ENCODE measurements around the gene CACNA1D.

Gene CACNA1D

DNA sequence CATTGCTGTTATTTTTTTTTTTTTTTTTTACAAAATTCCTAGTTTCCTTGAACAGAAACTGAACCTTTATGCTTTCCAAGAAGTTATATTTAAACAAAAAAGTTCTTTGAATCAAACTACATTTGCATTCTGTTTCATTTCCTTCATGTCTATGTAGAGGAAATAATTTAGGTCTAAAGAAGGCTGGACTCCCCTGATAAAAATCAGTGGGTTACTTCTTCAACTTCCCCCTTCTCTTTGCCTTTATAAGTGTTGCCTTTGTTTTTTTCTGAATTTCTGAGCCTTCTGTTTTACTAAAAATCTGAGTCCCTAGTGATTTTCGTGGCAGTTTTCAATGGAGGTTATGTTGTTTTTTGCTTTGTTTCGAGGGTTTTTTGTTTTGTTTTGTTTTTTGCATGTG is 199.0 kb downstream of the CACNA1D start:
- Histone ChIP-seq H2BK5ac (ENCODE audit: low read depth, low read length, poor library complexity, severe bottlenecking) (no peak overlapping the region), H3K9me3 (ENCODE audit: control insufficient read depth, low read length) (no peaks in the 10 kb centered on the region), H2BK15ac (ENCODE audit: low read depth, poor library complexity, severe bottlenecking) (no peak overlapping the region), H3K36me3 (ENCODE audit: control insufficient read depth in 1 of 2, insufficient read depth in 2 of 2, low read depth in 1 of 2, low read length in 2 of 2) (no peaks in the 10 kb centered on the region), H3K9ac (ENCODE audit: low read length) (no peak overlapping the region), H4K91ac (ENCODE audit: low read length) (no peak overlapping the region), H2BK12ac (ENCODE audit: low read length in 2 of 2) (no peak overlapping the region), H3K23ac (ENCODE audit: low read length in 2 of 2) (no peak overlapping the region), H2BK120ac (ENCODE audit: low read depth, low read length) (no peak overlapping the region), H3K4me1 (ENCODE audit: control insufficient read depth, insufficient read depth, low read depth, low read length) (no peaks in the 10 kb centered on the region), H3K4me3 (ENCODE audit: insufficient read depth in 1 of 2, low read depth in 1 of 2, low read length in 2 of 2) (no peak overlapping the region), H3K27ac (ENCODE audit: low read length, poor library complexity, severe bottlenecking) (no peak overlapping the region), H3K27me3 (ENCODE audit: control insufficient read depth in 1 of 2, insufficient read depth in 1 of 2, low read length in 2 of 2) (peaks cover 14 to 31% of the 10 kb centered on the region in 2 experiments), H2AFZ (ENCODE audit: low read depth, low read length) (no peak overlapping the region), H4K8ac (ENCODE audit: low read length) (no peak overlapping the region), H3K14ac (ENCODE audit: low read length in 2 of 2) (no peak overlapping the region), H3K79me1 (replicated peaks; ENCODE audit: low read length, poor library complexity, severe bottlenecking) (no peaks in the 10 kb centered on the region), H3K4me2 (ENCODE audit: low read length, poor library complexity, severe bottlenecking) (no peak overlapping the region), H3K18ac (ENCODE audit: low read depth in 1 of 2, low read length in 2 of 2) (no peak overlapping the region), H2AK5ac (ENCODE audit: low read length, severe bottlenecking) (no peak overlapping the region), H3K4ac (ENCODE audit: low read depth in 1 of 2, low read length in 2 of 2) (no peak overlapping the region)
- no peak for DNase-seq
- 38% methylated on average over 1 of the region's 2 CpGs for WGBS

DNA sequence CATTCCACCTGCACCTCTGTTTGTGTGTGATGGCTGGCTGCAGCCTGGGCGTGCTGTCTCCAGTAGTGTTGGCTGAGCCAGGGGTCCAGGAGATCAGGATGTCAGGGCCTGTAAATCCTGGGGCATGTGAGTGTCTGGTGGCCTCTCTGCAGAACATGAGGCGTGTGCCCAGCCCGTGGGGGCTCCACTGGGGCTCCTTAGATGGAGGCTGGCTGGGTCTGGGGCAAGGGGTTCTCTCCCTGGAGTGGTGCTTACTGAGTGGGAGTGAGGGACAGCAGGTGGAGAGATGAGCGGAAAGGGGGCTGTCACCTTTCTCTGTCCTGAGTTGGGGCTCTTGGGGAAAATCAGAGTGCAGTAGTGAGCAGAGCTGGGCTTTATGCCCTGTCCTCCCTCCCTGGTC is 199.6 kb downstream of the CACNA1D start:
- Histone ChIP-seq H2BK15ac (ENCODE audit: low read depth, poor library complexity, severe bottlenecking) (no peak overlapping the region), H3K9ac (ENCODE audit: low read length) (no peak overlapping the region), H3K4me1 (ENCODE audit: control insufficient read depth, insufficient read depth, low read depth, low read length) (no peaks in the 10 kb centered on the region), H2BK5ac (ENCODE audit: low read depth, low read length, poor library complexity, severe bottlenecking) (no peak overlapping the region), H3K36me3 (ENCODE audit: control insufficient read depth in 1 of 2, insufficient read depth in 2 of 2, low read depth in 1 of 2, low read length in 2 of 2) (no peaks in the 10 kb centered on the region), H3K4me2 (ENCODE audit: low read length, poor library complexity, severe bottlenecking) (no peak overlapping the region), H3K4ac (ENCODE audit: low read depth in 1 of 2, low read length in 2 of 2) (no peak overlapping the region), H3K23ac (ENCODE audit: low read length in 2 of 2) (no peak overlapping the region), H3K27ac (ENCODE audit: low read length, poor library complexity, severe bottlenecking) (no peak overlapping the region), H3K79me1 (replicated peaks; ENCODE audit: low read length, poor library complexity, severe bottlenecking) (no peaks in the 10 kb centered on the region), H3K18ac (ENCODE audit: low read depth in 1 of 2, low read length in 2 of 2) (no peak overlapping the region), H4K8ac (ENCODE audit: low read length) (no peak overlapping the region), H2BK12ac (ENCODE audit: low read length in 2 of 2) (no peak overlapping the region), H3K9me3 (ENCODE audit: control insufficient read depth, low read length) (no peaks in the 10 kb centered on the region), H2BK120ac (ENCODE audit: low read depth, low read length) (no peak overlapping the region), H3K14ac (ENCODE audit: low read length in 2 of 2) (no peak overlapping the region), H3K4me3 (ENCODE audit: insufficient read depth in 1 of 2, low read depth in 1 of 2, low read length in 2 of 2) (no peak overlapping the region), H2AK5ac (ENCODE audit: low read length, severe bottlenecking) (no peak overlapping the region), H2AFZ (ENCODE audit: low read depth, low read length) (no peak overlapping the region), H4K91ac (ENCODE audit: low read length) (no peak overlapping the region), H3K27me3 (ENCODE audit: control insufficient read depth in 1 of 2, insufficient read depth in 1 of 2, low read length in 2 of 2) (peaks cover 14 to 31% of the 10 kb centered on the region in 2 experiments)
- 70% methylated on average over 4 of the region's 4 CpGs for WGBS
- no peak for DNase-seq

DNA sequence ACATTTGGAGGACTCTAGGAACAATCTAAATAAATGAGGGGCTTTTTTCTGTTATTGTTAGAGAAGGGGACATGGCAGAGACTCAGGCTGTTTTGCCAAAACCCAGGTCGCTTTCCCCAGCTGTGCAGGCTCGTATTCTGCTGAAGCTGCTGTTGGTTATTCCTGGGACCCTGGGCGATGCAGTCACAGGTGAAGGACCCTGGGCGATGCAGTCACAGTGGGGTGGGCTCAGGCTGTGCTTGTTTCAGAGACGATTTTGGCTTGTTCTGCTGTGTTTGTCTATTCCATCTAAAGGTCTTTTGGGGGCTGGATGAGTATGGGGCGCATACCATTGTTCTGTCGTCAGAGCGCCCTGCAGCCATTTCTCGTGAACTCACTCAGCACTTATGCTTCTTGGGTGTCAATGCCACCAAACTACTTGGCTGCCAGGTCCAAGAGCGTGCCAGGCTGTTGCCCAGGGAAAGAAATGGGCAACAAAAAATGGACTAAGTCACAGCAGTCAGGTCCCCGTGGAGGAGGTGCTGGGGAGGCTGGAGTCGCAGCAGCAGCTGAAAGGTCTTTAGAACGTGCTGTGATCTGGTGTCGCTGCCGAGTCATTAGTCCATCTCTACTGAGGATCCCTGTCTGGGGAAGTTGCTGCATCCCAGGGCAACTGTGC is 200.4 kb downstream of the CACNA1D start:
- no peak overlapping the region for H3K4me2 ChIP-seq (ENCODE audit: low read length, poor library complexity, severe bottlenecking)
- H2AFZ ChIP-seq (ENCODE audit: low read depth, low read length): no peak overlapping the region
- DNase-seq: no peak
- no peak overlapping the region for H2BK15ac ChIP-seq (ENCODE audit: low read depth, poor library complexity, severe bottlenecking)
- H3K9me3 ChIP-seq (ENCODE audit: control insufficient read depth, low read length): no peaks in the 10 kb centered on the region
- H3K36me3 ChIP-seq (ENCODE audit: control insufficient read depth in 1 of 2, insufficient read depth in 2 of 2, low read depth in 1 of 2, low read length in 2 of 2): no peaks in the 10 kb centered on the region
- H4K91ac ChIP-seq (ENCODE audit: low read length): no peak overlapping the region
- no peak overlapping the region for H3K18ac ChIP-seq (ENCODE audit: low read depth in 1 of 2, low read length in 2 of 2)
- H2AK5ac ChIP-seq (ENCODE audit: low read length, severe bottlenecking): no peak overlapping the region
- no peak overlapping the region for H4K8ac ChIP-seq (ENCODE audit: low read length)
- H3K27ac ChIP-seq (ENCODE audit: low read length, poor library complexity, severe bottlenecking): no peak overlapping the region
- no peak overlapping the region for H3K4ac ChIP-seq (ENCODE audit: low read depth in 1 of 2, low read length in 2 of 2)
- no peaks in the 10 kb centered on the region for H3K79me1 ChIP-seq (replicated peaks; ENCODE audit: low read length, poor library complexity, severe bottlenecking)
- H3K4me3 ChIP-seq (ENCODE audit: insufficient read depth in 1 of 2, low read depth in 1 of 2, low read length in 2 of 2): no peak overlapping the region
- peaks cover 14 to 29% of the 10 kb centered on the region in 2 experiments for H3K27me3 ChIP-seq (ENCODE audit: control insufficient read depth in 1 of 2, insufficient read depth in 1 of 2, low read length in 2 of 2)
- H2BK5ac ChIP-seq (ENCODE audit: low read depth, low read length, poor library complexity, severe bottlenecking): no peak overlapping the region
- 78% methylated on average over 15 of the region's 15 CpGs for WGBS
- no peak overlapping the region for H3K14ac ChIP-seq (ENCODE audit: low read length in 2 of 2)
- no peak overlapping the region for H2BK12ac ChIP-seq (ENCODE audit: low read length in 2 of 2)
- H3K4me1 ChIP-seq (ENCODE audit: control insufficient read depth, insufficient read depth, low read depth, low read length): no peaks in the 10 kb centered on the region
- H2BK120ac ChIP-seq (ENCODE audit: low read depth, low read length): no peak overlapping the region
- H3K9ac ChIP-seq (ENCODE audit: low read length): no peak overlapping the region
- H3K23ac ChIP-seq (ENCODE audit: low read length in 2 of 2): no peak overlapping the region

DNA sequence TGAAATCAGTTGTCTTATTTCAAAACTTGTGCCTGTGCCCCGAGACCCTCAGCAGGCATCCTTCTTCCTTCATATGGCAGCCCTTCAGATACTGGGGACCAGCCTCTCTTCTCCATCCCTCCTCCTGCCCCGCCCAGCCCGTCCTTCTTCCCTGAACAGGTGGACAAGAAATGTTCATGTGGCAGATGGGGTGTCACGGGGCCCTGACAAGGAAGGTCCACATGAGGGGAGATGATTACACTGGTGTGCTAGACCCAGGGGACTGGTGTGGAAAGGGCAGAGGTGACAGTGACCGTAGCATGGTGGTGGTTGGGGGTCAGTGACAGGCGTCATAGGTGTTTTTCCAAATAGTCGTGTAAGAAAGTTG is 200.9 kb downstream of the CACNA1D start:
- H3K9ac ChIP-seq (ENCODE audit: low read length): no peak overlapping the region
- no peaks in the 10 kb centered on the region for H3K4me1 ChIP-seq (ENCODE audit: control insufficient read depth, insufficient read depth, low read depth, low read length)
- H2BK5ac ChIP-seq (ENCODE audit: low read depth, low read length, poor library complexity, severe bottlenecking): no peak overlapping the region
- DNase-seq: no peak
- no peak overlapping the region for H4K8ac ChIP-seq (ENCODE audit: low read length)
- H3K23ac ChIP-seq (ENCODE audit: low read length in 2 of 2): no peak overlapping the region
- no peak overlapping the region for H3K27ac ChIP-seq (ENCODE audit: low read length, poor library complexity, severe bottlenecking)
- H2AFZ ChIP-seq (ENCODE audit: low read depth, low read length): no peak overlapping the region
- no peak overlapping the region for H3K18ac ChIP-seq (ENCODE audit: low read depth in 1 of 2, low read length in 2 of 2)
- no peak overlapping the region for H3K4ac ChIP-seq (ENCODE audit: low read depth in 1 of 2, low read length in 2 of 2)
- no peak overlapping the region for H4K91ac ChIP-seq (ENCODE audit: low read length)
- 85% methylated on average over 4 of the region's 7 CpGs for WGBS
- no peaks in the 10 kb centered on the region for H3K36me3 ChIP-seq (ENCODE audit: control insufficient read depth in 1 of 2, insufficient read depth in 2 of 2, low read depth in 1 of 2, low read length in 2 of 2)
- no peak overlapping the region for H2BK15ac ChIP-seq (ENCODE audit: low read depth, poor library complexity, severe bottlenecking)
- no peak overlapping the region for H3K14ac ChIP-seq (ENCODE audit: low read length in 2 of 2)
- H3K9me3 ChIP-seq (ENCODE audit: control insufficient read depth, low read length): no peaks in the 10 kb centered on the region
- H3K4me2 ChIP-seq (ENCODE audit: low read length, poor library complexity, severe bottlenecking): no peak overlapping the region
- no peak overlapping the region for H2BK120ac ChIP-seq (ENCODE audit: low read depth, low read length)
- no peak overlapping the region for H3K4me3 ChIP-seq (ENCODE audit: insufficient read depth in 1 of 2, low read depth in 1 of 2, low read length in 2 of 2)
- H3K27me3 ChIP-seq (ENCODE audit: control insufficient read depth in 1 of 2, insufficient read depth in 1 of 2, low read length in 2 of 2): peaks cover 13 to 24% of the 10 kb centered on the region in 2 experiments
- no peak overlapping the region for H2AK5ac ChIP-seq (ENCODE audit: low read length, severe bottlenecking)
- no peaks in the 10 kb centered on the region for H3K79me1 ChIP-seq (replicated peaks; ENCODE audit: low read length, poor library complexity, severe bottlenecking)
- no peak overlapping the region for H2BK12ac ChIP-seq (ENCODE audit: low read length in 2 of 2)

All from mesenchymal stem cell (in vitro differentiated cells and primary cell).